ENCODE data around the gene GLIS1. TPM values are rescaled to one million over a fixed set of nuclear protein-coding genes. Genes with fewer than 3 reads are reported as not detected.

GLIS1 gene
- total and polyA plus RNA-seq, 2 of the 8 experiments (the other 6 are each of a cell fraction or from before 2014, with no cell fraction given): 0.15 to 0.22 TPM

DNA sequence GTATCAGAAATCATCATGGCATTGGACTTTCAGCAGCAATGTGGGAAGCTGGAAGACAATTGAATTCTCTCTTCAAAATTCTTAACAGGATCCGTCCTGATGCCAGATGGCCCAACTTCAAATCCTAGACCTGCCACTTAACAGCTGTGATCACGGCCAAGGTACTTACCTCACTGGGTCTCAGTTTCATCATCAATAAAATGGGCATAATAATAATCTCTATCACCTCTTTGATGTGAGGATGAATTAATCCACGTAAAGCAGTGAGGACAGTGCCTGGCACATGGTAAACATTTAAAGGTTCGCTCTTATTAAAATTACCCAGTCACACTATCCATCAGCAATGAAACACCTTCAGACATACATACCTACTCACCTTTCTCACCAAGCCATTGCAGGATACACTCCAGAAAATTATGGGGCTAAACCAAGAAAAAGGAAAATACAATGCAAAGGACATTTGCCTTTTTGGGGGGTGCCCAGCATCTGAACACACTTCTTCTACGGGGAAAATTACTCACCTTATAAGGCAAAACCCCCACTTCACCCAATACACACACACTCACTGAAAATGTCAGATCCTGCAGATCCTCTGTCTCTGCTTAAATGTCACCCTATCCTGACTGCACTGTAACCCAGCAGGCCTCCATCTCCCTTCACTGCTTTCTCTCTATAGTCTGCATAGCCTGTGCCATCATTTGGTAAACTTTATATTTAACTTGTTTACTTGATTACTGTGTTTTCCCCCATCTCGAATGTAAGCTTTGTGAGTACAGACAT is 21.7 kb downstream of the GLIS1 start:
- H3K79me1 ChIP-seq (ENCODE audit: low read depth, low read length): no peaks in the 10 kb centered on the region
- H2BK120ac ChIP-seq (replicated peaks; ENCODE audit: low read depth, low read length): no peak overlapping the region
- H3K79me2 ChIP-seq (ENCODE audit: control insufficient read depth in 1 of 2, insufficient read depth in 2 of 2, low read length in 2 of 2): no peaks in the 10 kb centered on the region
- TF ChIP-seq SP1 (IDR thresholded peaks at IDR 0.05; ENCODE audit: low read depth, low read length): no peak
- TF ChIP-seq, protein P1, sequence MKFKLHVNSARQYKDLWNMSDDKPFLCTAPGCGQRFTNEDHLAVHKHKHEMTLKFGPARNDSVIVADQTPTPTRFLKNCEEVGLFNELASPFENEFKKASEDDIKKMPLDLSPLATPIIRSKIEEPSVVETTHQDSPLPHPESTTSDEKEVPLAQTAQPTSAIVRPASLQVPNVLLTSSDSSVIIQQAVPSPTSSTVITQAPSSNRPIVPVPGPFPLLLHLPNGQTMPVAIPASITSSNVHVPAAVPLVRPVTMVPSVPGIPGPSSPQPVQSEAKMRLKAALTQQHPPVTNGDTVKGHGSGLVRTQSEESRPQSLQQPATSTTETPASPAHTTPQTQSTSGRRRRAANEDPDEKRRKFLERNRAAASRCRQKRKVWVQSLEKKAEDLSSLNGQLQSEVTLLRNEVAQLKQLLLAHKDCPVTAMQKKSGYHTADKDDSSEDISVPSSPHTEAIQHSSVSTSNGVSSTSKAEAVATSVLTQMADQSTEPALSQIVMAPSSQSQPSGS (IDR thresholded peaks at IDR 0.05; ENCODE audit: low read length): no peak
- peak; percentile 36; the same call in 1 of the 2 replicates for TF ChIP-seq KDM1A (IDR thresholded peaks at IDR 0.05; ENCODE audit: borderline replicate concordance, low read length)
- TF ChIP-seq KDM4A (IDR thresholded peaks at IDR 0.05; ENCODE audit: low read depth, low read length, severe bottlenecking): no peak
- TF ChIP-seq TAF7 (optimal IDR thresholded peaks at IDR 0.05; ENCODE audit: borderline replicate concordance, low read depth, low read length): no peak
- no peak for TF ChIP-seq SIN3A (conservative IDR thresholded peaks at IDR 0.05 in 1 of 2, IDR thresholded peaks at IDR 0.05 in 1 of 2; ENCODE audit: low read depth in 1 of 2, low read length in 2 of 2)
- no peaks in the 10 kb centered on the region; a peak in 3 of 7 replicates for H3K4me1 ChIP-seq (replicated peaks in 1 of 4; ENCODE audit: control insufficient read depth in 3 of 4, insufficient read depth in 4 of 4, low read length in 3 of 4)
- no peaks in the 10 kb centered on the region for H3K36me3 ChIP-seq (ENCODE audit: control insufficient read depth in 2 of 4, insufficient read depth in 4 of 4, low read length in 3 of 4)
- H3K18ac ChIP-seq (ENCODE audit: extremely low read depth, low read length): no peak overlapping the region
- no peaks in the 10 kb centered on the region for H3K9me3 ChIP-seq (ENCODE audit: insufficient read depth in 2 of 2, low read depth in 1 of 2, low read length in 1 of 2)
- H3K4ac ChIP-seq (replicated peaks; ENCODE audit: insufficient read length, low read depth, low read length): no peak overlapping the region
- H4K91ac ChIP-seq (replicated peaks; ENCODE audit: insufficient read length, low read length): no peak overlapping the region
- no peak for FAIRE-seq
- no peaks in the 10 kb centered on the region for H3K27me3 ChIP-seq (replicated peaks in 1 of 4; ENCODE audit: control insufficient read depth in 3 of 4, extremely low read depth in 1 of 4, insufficient read depth in 3 of 4, low read length in 3 of 4)
- no peak overlapping the region for H2BK20ac ChIP-seq (ENCODE audit: low read length)
- 88% methylated on average over 6 of the region's 6 CpGs; no CpG with 5 or more reads in 1 of the 2 experiments for WGBS, 2 experiments (ENCODE audit: extremely low coverage in 1 of 2, insufficient coverage in 1 of 2, insufficient read length in 1 of 2, insufficient replicate concordance in 2 of 2, low coverage in 1 of 2, low lambda C conversion rate in 2 of 2, missing lambda C conversion rate in 1 of 2)
- H4K5ac ChIP-seq (ENCODE audit: insufficient read length, low read depth, low read length): no peak overlapping the region
- CTCF ChIA-PET (ENCODE audit: partially characterized antibody): interaction anchor here (0.6 to 4.3 kb wide), 11 partner anchors 9 to 230 kb away, joined by 3 to 50 read pairs (median 9); no protein-coding TSS in a partner anchor
- no peak overlapping the region for H4K8ac ChIP-seq (ENCODE audit: extremely low read depth, insufficient read depth, low read length)
- no peak overlapping the region for H3K56ac ChIP-seq (replicated peaks; ENCODE audit: insufficient read length, low read depth, low read length)
- no peak overlapping the region for H3K4me2 ChIP-seq (ENCODE audit: insufficient read depth in 1 of 2, low read depth in 2 of 2, low read length in 2 of 2)
- no peak overlapping the region for H3K23ac ChIP-seq (ENCODE audit: insufficient read length)
- no peaks in the 10 kb centered on the region; the same call in 1 of the 2 replicates for H3K23me2 ChIP-seq (ENCODE audit: low read depth, low read length)
- H2BK15ac ChIP-seq (ENCODE audit: low read length): no peak overlapping the region
- no peak overlapping the region for H2AK5ac ChIP-seq (ENCODE audit: low read depth, low read length)
- H3K27ac ChIP-seq (ENCODE audit: low read depth, low read length): no peak overlapping the region
- POLR2A ChIA-PET (ENCODE audit: partially characterized antibody): interaction anchor here (0.8 kb wide), 1 partner anchor 12 kb away, joined by 3 read pairs; no protein-coding TSS in a partner anchor
- DNase-seq (ENCODE audit: low read depth in 1 of 2, low spot score in 2 of 2): no peak
- no peak overlapping the region for H2BK12ac ChIP-seq (ENCODE audit: low read depth, low read length)
- no peak overlapping the region for H3K9ac ChIP-seq (replicated peaks in 1 of 4; ENCODE audit: extremely low read depth in 1 of 4, low read depth in 3 of 4, low read length in 3 of 4)
- H2BK5ac ChIP-seq (ENCODE audit: low read depth, low read length): no peak overlapping the region
- H3K4me3 ChIP-seq (ENCODE audit: extremely low read depth in 1 of 4, insufficient read depth in 2 of 4, low read depth in 3 of 4, low read length in 4 of 4): no peak overlapping the region
- H2AFZ ChIP-seq (ENCODE audit: low read length): no peak overlapping the region
- H3K14ac ChIP-seq (ENCODE audit: insufficient read length): no peak overlapping the region
- no peaks in the 10 kb centered on the region for H4K20me1 ChIP-seq (replicated peaks in 1 of 2; ENCODE audit: control insufficient read depth in 1 of 2, insufficient read depth in 2 of 2, low read length in 2 of 2)

Data from H1 (cell line).